IMR-90 (cell line): ENCODE data around the gene DCTN2. TPM values are rescaled to one million over a fixed set of nuclear protein-coding genes. Genes with fewer than 3 reads are reported as not detected.

Source experiments
- ATAC-seq: fragments of 200-7000 bp; cut with Tn5 transposase; 2 replicates; pipeline ENCODE4 v1.9.1; 2020; ENCODE audit warnings: low read depth, mild to moderate bottlenecking, moderate library complexity
- BruUV-seq: library from RNA; stranded (reverse); fragments of 400-500 nt; replicated peaks from 2 replicates; lab custom pipeline; 2021; lab: Mats Ljungman, UMichigan
- CTCF ChIA-PET: fragments of 300-600 bp; formaldehyde crosslinking; extraction: SDS; loops from one replicate; lab custom pipeline; 2021; ENCODE audit warnings: antibody characterized with exemption; lab: Yijun Ruan, JAX
- POLR2A ChIA-PET: fragments of 300-600 bp; sonication (Branson Sonifier 250); formaldehyde crosslinking; loops from one replicate; lab custom pipeline; 2022; ENCODE audit warnings: antibody characterized with exemption; ENCODE audit not compliant: unreplicated experiment; lab: Charles Lee
- DNase-seq: peaks from one replicate; pipeline ENCODE4 v3.0.0; 2013
- H2AFZ ChIP-seq: replicated peaks from 2 replicates; pipeline ENCODE3; 2013; ENCODE audit warnings: low read length, mild to moderate bottlenecking; ENCODE audit not compliant: poor library complexity
- H2AK5ac ChIP-seq: 2 replicates; pipeline ENCODE4 v1.6.1; 2013; ENCODE audit warnings: low read depth, low read length, inconsistent platforms
- H2AK9ac ChIP-seq: replicated peaks from 2 replicates; pipeline ENCODE3; 2013; ENCODE audit warnings: mild to moderate bottlenecking, low read depth, low read length, moderate library complexity; ENCODE audit not compliant: poor library complexity
- H2BK120ac ChIP-seq: 2 replicates; pipeline ENCODE4 v1.6.1; 2013; ENCODE audit warnings: low read depth, low read length, inconsistent platforms
- H2BK15ac ChIP-seq: 3 replicates; pipeline ENCODE4 v1.6.1; 2013; ENCODE audit warnings: low read depth, low read length, inconsistent platforms
- H2BK20ac ChIP-seq: 2 replicates; pipeline ENCODE4 v1.6.1; 2013; ENCODE audit warnings: low read depth, mild to moderate bottlenecking, inconsistent platforms, low read length, moderate library complexity
- H2BK5ac ChIP-seq: 2 replicates; pipeline ENCODE4 v1.6.1; 2013; ENCODE audit warnings: mild to moderate bottlenecking, low read depth, low read length, inconsistent platforms; ENCODE audit not compliant: poor library complexity, severe bottlenecking
- H3K14ac ChIP-seq: replicated peaks from 2 replicates; pipeline ENCODE4 v1.6.1; 2013; ENCODE audit warnings: low read depth, low read length, inconsistent platforms
- H3K18ac ChIP-seq: 2 replicates; pipeline ENCODE4 v1.6.1; 2013; ENCODE audit warnings: low read depth, low read length, control low read depth
- H3K23ac ChIP-seq: 2 replicates; pipeline ENCODE4 v1.6.1; 2013; ENCODE audit warnings: low read depth, low read length, inconsistent platforms
- H3K27ac ChIP-seq: 2 replicates; pipeline ENCODE4 v1.5.1; 2013; ENCODE audit warnings: mild to moderate bottlenecking, control low read depth, low read length; ENCODE audit not compliant: insufficient read depth
- H3K27me3 ChIP-seq: 2 replicates; pipeline ENCODE4 v1.6.1; 2013; ENCODE audit warnings: low read length; ENCODE audit not compliant: control insufficient read depth, insufficient read depth
- H3K36me3 ChIP-seq: 2 replicates; pipeline ENCODE4 v1.6.1; 2013; ENCODE audit warnings: low read length, mixed read lengths; ENCODE audit not compliant: control insufficient read depth, insufficient read depth
- H3K4ac ChIP-seq: 2 replicates; pipeline ENCODE4 v1.6.1; 2013; ENCODE audit warnings: low read depth, low read length, inconsistent platforms
- H3K4me1 ChIP-seq: 2 replicates; pipeline ENCODE4 v1.6.1; 2013; ENCODE audit warnings: low read length, mixed read lengths; ENCODE audit not compliant: control insufficient read depth, insufficient read depth
- H3K4me2 ChIP-seq: 2 replicates; pipeline ENCODE4 v1.6.1; 2013; ENCODE audit warnings: low read depth, mild to moderate bottlenecking, control low read depth, low read length, moderate library complexity
- H3K4me3 ChIP-seq: 2 replicates; pipeline ENCODE4 v1.5.1; 2013; ENCODE audit warnings: low read depth, mild to moderate bottlenecking, control low read depth, low read length, moderate library complexity; ENCODE audit not compliant: insufficient read depth
- H3K56ac ChIP-seq: 2 replicates; pipeline ENCODE4 v1.6.1; 2013; ENCODE audit warnings: low read length, inconsistent platforms; ENCODE audit not compliant: insufficient read depth; ENCODE audit errors: extremely low read depth
- H3K79me1 ChIP-seq, 2 experiments: 2 replicates each; pipeline ENCODE4 v1.6.1; 2013; ENCODE audit warnings: low read length in 2 of 2, inconsistent platforms in 1 of 2, low read depth in 1 of 2
- H3K9ac ChIP-seq: 2 replicates; pipeline ENCODE4 v1.6.1; 2013; ENCODE audit warnings: low read depth, low read length, control low read depth
- H3K9me1 ChIP-seq: 2 replicates; pipeline ENCODE4 v1.6.1; 2013; ENCODE audit warnings: low read length, inconsistent platforms; ENCODE audit not compliant: insufficient read depth
- H3K9me3 ChIP-seq: 2 replicates; pipeline ENCODE4 v1.6.1; 2013; ENCODE audit warnings: low read length; ENCODE audit not compliant: control insufficient read depth, insufficient read depth
- H4K20me1 ChIP-seq: 2 replicates; pipeline ENCODE4 v1.6.1; 2013; ENCODE audit warnings: low read length, inconsistent platforms; ENCODE audit not compliant: insufficient read depth
- H4K5ac ChIP-seq: 2 replicates; pipeline ENCODE4 v1.6.1; 2013; ENCODE audit warnings: mild to moderate bottlenecking, low read depth, low read length, control low read depth
- H4K8ac ChIP-seq, 2 experiments: 2 replicates each; pipeline ENCODE4 v1.6.1; 2013; ENCODE audit warnings: low read depth in 2 of 2, low read length in 2 of 2, control low read depth in 1 of 2, inconsistent platforms in 1 of 2
- H4K91ac ChIP-seq: 2 replicates; pipeline ENCODE4 v1.6.1; 2013; ENCODE audit warnings: low read depth, low read length, inconsistent platforms; ENCODE audit not compliant: insufficient read depth
- BHLHE40 ChIP-seq: fragments of 150-350 bp; IDR thresholded peaks from 2 replicates; pipeline ENCODE4 v1.6.1; 2016; ENCODE audit warnings: mild to moderate bottlenecking, low read depth, low read length
- CEBPB ChIP-seq: IDR thresholded peaks from 2 replicates; pipeline ENCODE4 v1.6.1; 2012; ENCODE audit warnings: low read depth, low read length, improper control_type of control experiment
- CHD1 ChIP-seq: IDR thresholded peaks from 2 replicates; pipeline ENCODE4 v1.6.1; 2012; ENCODE audit warnings: low read depth, low read length, improper control_type of control experiment
- CTCF ChIP-seq: conservative IDR thresholded peaks from 2 replicates; pipeline ENCODE4 v1.5.1; 2012; ENCODE audit warnings: mild to moderate bottlenecking, low read depth, low read length, improper control_type of control experiment
- ELK1 ChIP-seq: fragments of 150-350 bp; IDR thresholded peaks from 2 replicates; pipeline ENCODE4 v1.6.1; 2016; ENCODE audit warnings: low read depth, mild to moderate bottlenecking, low read length, moderate library complexity, borderline replicate concordance
- FOS ChIP-seq: fragments of 150-350 bp; IDR thresholded peaks from 2 replicates; pipeline ENCODE4 v1.6.1; 2016; ENCODE audit warnings: low read depth, low read length
- MAZ ChIP-seq: IDR thresholded peaks from 2 replicates; pipeline ENCODE4 v1.6.1; 2012; ENCODE audit warnings: low read depth, mild to moderate bottlenecking, low read length, improper control_type of control experiment, moderate library complexity, borderline replicate concordance
- MXI1 ChIP-seq: IDR thresholded peaks from 2 replicates; pipeline ENCODE4 v1.6.1; 2012; ENCODE audit warnings: low read depth, mild to moderate bottlenecking, low read length, moderate library complexity, borderline replicate concordance
- POLR2A ChIP-seq: IDR thresholded peaks from 2 replicates; pipeline ENCODE4 v1.6.1; 2012; ENCODE audit warnings: mild to moderate bottlenecking, low read depth, low read length
- RAD21 ChIP-seq: IDR thresholded peaks from 2 replicates; pipeline ENCODE4 v1.6.1; 2012; ENCODE audit warnings: low read length, improper control_type of control experiment
- RCOR1 ChIP-seq: IDR thresholded peaks from 2 replicates; pipeline ENCODE4 v1.6.1; 2012; ENCODE audit warnings: mild to moderate bottlenecking, low read length, improper control_type of control experiment; ENCODE audit not compliant: insufficient replicate concordance
- RFX5 ChIP-seq: IDR thresholded peaks from 2 replicates; pipeline ENCODE4 v1.8.0; 2012; ENCODE audit warnings: low read depth, mild to moderate bottlenecking, low read length, moderate library complexity
- SMC3 ChIP-seq: fragments of 150-350 bp; IDR thresholded peaks from 2 replicates; pipeline ENCODE4 v1.6.1; 2016; ENCODE audit warnings: low read depth, mild to moderate bottlenecking, antibody characterized with exemption, low read length, moderate library complexity
- WGBS, 2 experiments: methylation state at CpG; one replicate each; pipeline versions ENCODE4 v1.1.5 to v1.1.7; 2013; ENCODE audit warnings: missing lambda C conversion rate in 2 of 2; ENCODE audit not compliant: insufficient read length in 1 of 2; ENCODE audit errors: extremely low coverage in 2 of 2; 5-methylcytosine and 5-hydroxymethylcytosine counted together
- dilution Hi-C: fragments of 300-500 bp; cut with HindIII; formaldehyde crosslinking; loops from one replicate; pipeline ENCODE4 v1.14.3; 2018; ENCODE audit warnings: low sequenced_read_pairs; ENCODE audit not compliant: unreplicated experiment
- in situ Hi-C: fragments of 300-500 bp; cut with MboI; formaldehyde crosslinking; loops from 3 replicates; pipeline ENCODE4 v1.14.3; 2019; ENCODE audit warnings: low sequenced_read_pairs, inconsistent platforms, mixed read lengths
- intact Hi-C: fragments of 100-400 bp; cut with micrococcal nuclease; formaldehyde crosslinking; loops from 2 replicates; pipeline ENCODE4 v1.10.0; 2022
- polyA plus RNA-seq, 3 experiments: library from polyadenylated mRNA; depleted of rRNA; stranded (reverse); fragments of >200 nt; gene quantifications; 2 replicates each; pipeline ENCODE4 v1.2.3, GENCODE V29; 2012; ENCODE audit warnings: low replicate concordance in 1 of 3
- total RNA-seq: library from RNA; depleted of rRNA; stranded (reverse); fragments of >200 nt; gene quantifications from 2 replicates; pipeline ENCODE4 v1.2.3, GENCODE V29; 2012
- TF ChIP-seq, protein P1 (sequence below): fragments of 150-350 bp; IDR thresholded peaks from 2 replicates; pipeline ENCODE4 v1.6.1; 2017; ENCODE audit warnings: mild to moderate bottlenecking, antibody characterized with exemption, low read length, low read depth

DCTN2 gene
- total and polyA plus RNA-seq, 2 of the 4 experiments (the other 2 are of a cell fraction) = 125 to 130 TPM

DNA sequence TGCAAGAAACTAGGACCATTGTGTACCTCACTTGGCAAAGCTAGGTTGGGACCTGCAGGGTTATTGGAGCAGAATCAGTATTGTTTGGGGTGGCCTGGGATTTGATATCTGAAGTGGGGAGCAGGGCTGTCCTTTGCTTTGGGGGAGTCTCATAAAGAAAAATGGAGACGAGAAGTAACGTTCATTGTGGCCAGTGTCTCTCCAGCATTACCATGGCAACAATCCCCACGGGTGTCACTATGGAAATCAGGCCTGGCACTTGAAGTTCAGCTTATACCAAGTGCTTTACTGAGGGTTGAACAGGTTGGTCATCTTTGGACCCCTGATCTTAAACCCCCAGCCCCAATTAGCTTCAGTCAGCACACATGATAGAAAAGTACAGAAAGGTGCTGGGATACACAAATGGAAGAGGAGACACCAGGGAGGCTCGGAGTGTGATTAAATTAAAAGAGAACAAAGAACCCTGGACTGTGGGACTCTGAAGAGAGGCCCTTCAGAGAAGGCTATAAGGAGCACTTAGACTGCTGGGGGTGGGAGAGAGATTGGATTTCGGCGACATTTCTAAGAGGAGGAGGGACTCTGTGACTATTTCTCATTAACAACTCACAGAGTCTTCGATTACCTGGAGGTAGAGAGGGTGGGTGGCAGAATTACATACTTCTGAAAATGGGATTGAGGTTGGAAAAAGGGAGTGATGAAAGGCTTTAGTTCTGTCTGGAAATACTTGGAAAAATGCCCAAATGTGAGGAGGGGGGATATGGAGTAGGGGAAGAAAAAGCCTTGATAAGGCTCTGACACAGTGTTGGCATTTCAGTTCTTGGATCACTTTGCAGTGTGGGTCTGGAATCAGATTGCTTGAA lies 6.6 kb upstream of the DCTN2 start:
- H3K4me2 ChIP-seq = no peak overlapping the region
- dilution Hi-C loops (loop anchor here (25.0 kb wide), 1 partner anchor 109 kb away; no protein-coding TSS in a partner anchor), intact Hi-C loops (no loop called here), in situ Hi-C loops (no loop called here)
- no peak overlapping the region for H4K8ac ChIP-seq
- no peak overlapping the region for H3K27ac ChIP-seq
- no peaks in the 10 kb centered on the region for H3K36me3 ChIP-seq
- H3K23ac ChIP-seq = no peak overlapping the region
- H3K27me3 ChIP-seq = peaks cover 43% of the 10 kb centered on the region
- H3K4me3 ChIP-seq = no peak overlapping the region
- H2BK5ac ChIP-seq = no peak overlapping the region
- H3K9me3 ChIP-seq = no peaks in the 10 kb centered on the region
- no peaks in the 10 kb centered on the region for H4K20me1 ChIP-seq
- 57% methylated on average over 1 of the region's 7 CpGs; no CpG with 5 or more reads in 1 of the 2 experiments for WGBS, 2 experiments
- no peak overlapping the region; the same call in 1 of the 2 replicates for H3K14ac ChIP-seq
- POLR2A ChIA-PET = no interaction called here
- ATAC-seq (no peak), DNase-seq (no peak)
- H4K91ac ChIP-seq = no peak overlapping the region
- H4K5ac ChIP-seq = no peak overlapping the region
- no peak overlapping the region for H3K9ac ChIP-seq
- H2AFZ ChIP-seq = no peak overlapping the region
- H3K56ac ChIP-seq = no peak overlapping the region
- no peak overlapping the region for H2BK120ac ChIP-seq
- H3K18ac ChIP-seq = no peak overlapping the region
- no peak overlapping the region for H2BK15ac ChIP-seq
- no peak overlapping the region for H2BK20ac ChIP-seq
- peaks cover 3% of the 10 kb centered on the region for H3K4me1 ChIP-seq
- H2AK5ac ChIP-seq = no peak overlapping the region
- peak overlapping the region; percentile 39 for H2AK9ac ChIP-seq
- peaks cover 7% of the 10 kb centered on the region; the same call in 1 of the 2 replicates for H3K9me1 ChIP-seq
- no peak overlapping the region for H3K4ac ChIP-seq
- no TSS peak for BruUV-seq
- peaks cover 0 to 4% of the 10 kb centered on the region in 2 experiments; a peak in 1 of 4 replicates for H3K79me1 ChIP-seq
- CTCF ChIA-PET = interaction anchor here (1.0 kb wide), 1 partner anchor 79 kb away, joined by 3 read pairs; the partner anchor contains the start of gene B4GALNT1
- TF ChIP-seq SMC3 (no peak), MXI1 (no peak), ELK1 (no peak), MAZ (no peak), RFX5 (no peak), BHLHE40 (no peak), POLR2A (no peak), RCOR1 (no peak), CHD1 (no peak), FOS (no peak), RAD21 (no peak), CTCF (no peak), CEBPB (no peak)
- TF ChIP-seq, protein P1, sequence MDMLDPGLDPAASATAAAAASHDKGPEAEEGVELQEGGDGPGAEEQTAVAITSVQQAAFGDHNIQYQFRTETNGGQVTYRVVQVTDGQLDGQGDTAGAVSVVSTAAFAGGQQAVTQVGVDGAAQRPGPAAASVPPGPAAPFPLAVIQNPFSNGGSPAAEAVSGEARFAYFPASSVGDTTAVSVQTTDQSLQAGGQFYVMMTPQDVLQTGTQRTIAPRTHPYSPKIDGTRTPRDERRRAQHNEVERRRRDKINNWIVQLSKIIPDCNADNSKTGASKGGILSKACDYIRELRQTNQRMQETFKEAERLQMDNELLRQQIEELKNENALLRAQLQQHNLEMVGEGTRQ = no peak
